IMR-90 (cell line): ENCODE results near the gene PACSIN2.

Experiments
- CEBPB ChIP-seq: IDR thresholded peaks from 2 replicates; pipeline ENCODE4 v1.6.1; 2012; ENCODE audit warnings: low read depth, low read length, improper control_type of control experiment
- CHD1 ChIP-seq: IDR thresholded peaks from 2 replicates; pipeline ENCODE4 v1.6.1; 2012; ENCODE audit warnings: low read depth, low read length, improper control_type of control experiment
- MAFK ChIP-seq: IDR thresholded peaks from 2 replicates; pipeline ENCODE4 v1.6.1; 2012; ENCODE audit warnings: low read depth, low read length, improper control_type of control experiment
- MXI1 ChIP-seq: IDR thresholded peaks from 2 replicates; pipeline ENCODE4 v1.6.1; 2012; ENCODE audit warnings: low read depth, mild to moderate bottlenecking, low read length, moderate library complexity, borderline replicate concordance
- NFE2L2 ChIP-seq: fragments of 150-350 bp; IDR thresholded peaks from 2 replicates; pipeline ENCODE4 v1.6.1; 2016; ENCODE audit warnings: low read depth, mild to moderate bottlenecking, low read length
- POLR2A ChIP-seq: IDR thresholded peaks from 2 replicates; pipeline ENCODE4 v1.6.1; 2012; ENCODE audit warnings: mild to moderate bottlenecking, low read depth, low read length
- RAD21 ChIP-seq: IDR thresholded peaks from 2 replicates; pipeline ENCODE4 v1.6.1; 2012; ENCODE audit warnings: low read length, improper control_type of control experiment
- RCOR1 ChIP-seq: IDR thresholded peaks from 2 replicates; pipeline ENCODE4 v1.6.1; 2012; ENCODE audit warnings: mild to moderate bottlenecking, low read length, improper control_type of control experiment; ENCODE audit not compliant: insufficient replicate concordance
- RFX5 ChIP-seq: IDR thresholded peaks from 2 replicates; pipeline ENCODE4 v1.8.0; 2012; ENCODE audit warnings: low read depth, mild to moderate bottlenecking, low read length, moderate library complexity
- SMC3 ChIP-seq: fragments of 150-350 bp; IDR thresholded peaks from 2 replicates; pipeline ENCODE4 v1.6.1; 2016; ENCODE audit warnings: low read depth, mild to moderate bottlenecking, antibody characterized with exemption, low read length, moderate library complexity
- TF ChIP-seq, protein P1 (sequence below): conservative IDR thresholded peaks from 2 replicates; pipeline ENCODE4 v1.5.1; 2012; ENCODE audit warnings: mild to moderate bottlenecking, low read depth, low read length, improper control_type of control experiment
- TF ChIP-seq, protein P2 (sequence below): fragments of 150-350 bp; IDR thresholded peaks from 2 replicates; pipeline ENCODE4 v1.6.1; 2016; ENCODE audit warnings: low read depth, mild to moderate bottlenecking, low read length, moderate library complexity, borderline replicate concordance
- TF ChIP-seq, protein P3 (sequence below): fragments of 150-350 bp; IDR thresholded peaks from 2 replicates; pipeline ENCODE4 v1.6.1; 2017; ENCODE audit warnings: mild to moderate bottlenecking, antibody characterized with exemption, low read length, low read depth

DNA sequence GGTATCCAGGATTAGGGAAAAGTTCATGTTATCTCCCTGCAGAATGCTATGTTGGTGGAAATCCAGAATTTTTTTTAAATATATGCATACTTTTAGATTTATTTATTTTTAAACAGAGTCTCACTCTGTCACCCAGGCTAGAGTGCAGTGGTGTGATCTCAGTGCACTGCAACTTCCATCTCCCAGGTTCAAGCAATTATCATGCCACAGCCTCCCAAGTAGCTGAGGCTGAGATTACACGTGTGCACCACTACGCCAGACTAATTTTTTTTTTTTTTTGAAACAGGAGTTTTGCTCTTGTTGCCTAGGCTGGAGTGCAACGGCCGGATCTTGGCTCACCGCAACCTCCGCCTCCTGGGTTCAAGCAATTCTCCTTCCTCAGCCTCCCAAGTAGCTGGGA is 2.6 kb downstream of the PACSIN2 start:
- TF ChIP-seq, protein P1, sequence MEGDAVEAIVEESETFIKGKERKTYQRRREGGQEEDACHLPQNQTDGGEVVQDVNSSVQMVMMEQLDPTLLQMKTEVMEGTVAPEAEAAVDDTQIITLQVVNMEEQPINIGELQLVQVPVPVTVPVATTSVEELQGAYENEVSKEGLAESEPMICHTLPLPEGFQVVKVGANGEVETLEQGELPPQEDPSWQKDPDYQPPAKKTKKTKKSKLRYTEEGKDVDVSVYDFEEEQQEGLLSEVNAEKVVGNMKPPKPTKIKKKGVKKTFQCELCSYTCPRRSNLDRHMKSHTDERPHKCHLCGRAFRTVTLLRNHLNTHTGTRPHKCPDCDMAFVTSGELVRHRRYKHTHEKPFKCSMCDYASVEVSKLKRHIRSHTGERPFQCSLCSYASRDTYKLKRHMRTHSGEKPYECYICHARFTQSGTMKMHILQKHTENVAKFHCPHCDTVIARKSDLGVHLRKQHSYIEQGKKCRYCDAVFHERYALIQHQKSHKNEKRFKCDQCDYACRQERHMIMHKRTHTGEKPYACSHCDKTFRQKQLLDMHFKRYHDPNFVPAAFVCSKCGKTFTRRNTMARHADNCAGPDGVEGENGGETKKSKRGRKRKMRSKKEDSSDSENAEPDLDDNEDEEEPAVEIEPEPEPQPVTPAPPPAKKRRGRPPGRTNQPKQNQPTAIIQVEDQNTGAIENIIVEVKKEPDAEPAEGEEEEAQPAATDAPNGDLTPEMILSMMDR, result no peak
- TF ChIP-seq POLR2A, result no peak
- TF ChIP-seq, protein P2, sequence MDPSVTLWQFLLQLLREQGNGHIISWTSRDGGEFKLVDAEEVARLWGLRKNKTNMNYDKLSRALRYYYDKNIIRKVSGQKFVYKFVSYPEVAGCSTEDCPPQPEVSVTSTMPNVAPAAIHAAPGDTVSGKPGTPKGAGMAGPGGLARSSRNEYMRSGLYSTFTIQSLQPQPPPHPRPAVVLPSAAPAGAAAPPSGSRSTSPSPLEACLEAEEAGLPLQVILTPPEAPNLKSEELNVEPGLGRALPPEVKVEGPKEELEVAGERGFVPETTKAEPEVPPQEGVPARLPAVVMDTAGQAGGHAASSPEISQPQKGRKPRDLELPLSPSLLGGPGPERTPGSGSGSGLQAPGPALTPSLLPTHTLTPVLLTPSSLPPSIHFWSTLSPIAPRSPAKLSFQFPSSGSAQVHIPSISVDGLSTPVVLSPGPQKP, result no peak
- no peak for TF ChIP-seq SMC3
- no peak for TF ChIP-seq RFX5
- TF ChIP-seq MAFK, result no peak
- no peak for TF ChIP-seq CEBPB
- TF ChIP-seq CHD1, result no peak
- no peak for TF ChIP-seq NFE2L2
- TF ChIP-seq, protein P3, sequence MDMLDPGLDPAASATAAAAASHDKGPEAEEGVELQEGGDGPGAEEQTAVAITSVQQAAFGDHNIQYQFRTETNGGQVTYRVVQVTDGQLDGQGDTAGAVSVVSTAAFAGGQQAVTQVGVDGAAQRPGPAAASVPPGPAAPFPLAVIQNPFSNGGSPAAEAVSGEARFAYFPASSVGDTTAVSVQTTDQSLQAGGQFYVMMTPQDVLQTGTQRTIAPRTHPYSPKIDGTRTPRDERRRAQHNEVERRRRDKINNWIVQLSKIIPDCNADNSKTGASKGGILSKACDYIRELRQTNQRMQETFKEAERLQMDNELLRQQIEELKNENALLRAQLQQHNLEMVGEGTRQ, result no peak
- no peak for TF ChIP-seq RAD21
- no peak for TF ChIP-seq RCOR1
- TF ChIP-seq MXI1, result no peak
